PC-3 (cell line): Measurements from ENCODE around the gene PXDC1. TPM values are rescaled to one million over a fixed set of nuclear protein-coding genes. Genes with fewer than 3 reads are reported as not detected.

Source experiments
- ATAC-seq: fragments of 200-7000 bp; cut with Tn5 transposase; 2 replicates; pipeline ENCODE4 v1.9.1; 2020; ENCODE audit warnings: mild to moderate bottlenecking, moderate library complexity
- BruUV-seq: library from RNA; stranded (reverse); fragments of 400-500 nt; replicated peaks from 2 replicates; lab custom pipeline; 2021; lab: Mats Ljungman, UMichigan
- CTCF ChIA-PET: fragments of 300-600 bp; sonication (Branson Sonifier 250); formaldehyde crosslinking; loops from one replicate; lab custom pipeline; 2022; ENCODE audit warnings: antibody characterized with exemption; lab: Charles Lee
- POLR2A ChIA-PET: fragments of 300-600 bp; sonication (Branson Sonifier 250); formaldehyde crosslinking; loops from one replicate; lab custom pipeline; 2022; ENCODE audit warnings: antibody characterized with exemption; ENCODE audit not compliant: unreplicated experiment; lab: Charles Lee
- DNase-seq: peaks from one replicate; pipeline ENCODE4 v3.0.0-alpha.2; 2015
- H2AFZ ChIP-seq: fragments of 300-600 bp; sonication (generic); 2 replicates; pipeline ENCODE4 v1.6.0; 2016; ENCODE audit warnings: antibody characterized with exemption, low read length
- H3F3A ChIP-seq: fragments of 300-600 bp; sonication (generic); one replicate; pipeline ENCODE4 v1.6.0; 2017; ENCODE audit warnings: antibody characterized with exemption, low read length, control low read depth, mild to moderate bottlenecking; ENCODE audit not compliant: unreplicated experiment
- H3K27ac ChIP-seq: fragments of 300-600 bp; sonication (generic); 2 replicates; pipeline ENCODE4 v1.5.1; 2016; ENCODE audit warnings: mild to moderate bottlenecking, low read length
- H3K27me3 ChIP-seq: fragments of 300-600 bp; sonication (generic); 2 replicates; pipeline ENCODE4 v1.6.1; 2016; ENCODE audit warnings: low read length, mixed read lengths
- H3K36me3 ChIP-seq: fragments of 300-600 bp; sonication (generic); 2 replicates; pipeline ENCODE4 v1.6.1; 2016; ENCODE audit warnings: low read depth, mixed run types, low read length, mixed read lengths
- H3K4me1 ChIP-seq: fragments of 300-600 bp; sonication (generic); 2 replicates; pipeline ENCODE4 v1.5.1; 2016; ENCODE audit warnings: low read length; ENCODE audit not compliant: insufficient read depth
- H3K4me2 ChIP-seq: fragments of 300-600 bp; sonication (generic); 2 replicates; pipeline ENCODE4 v1.6.0; 2016; ENCODE audit warnings: low read length
- H3K4me3 ChIP-seq: fragments of 300-600 bp; sonication (generic); 2 replicates; pipeline ENCODE4 v1.5.1; 2016; ENCODE audit warnings: mild to moderate bottlenecking, low read length, mixed read lengths
- H3K79me2 ChIP-seq: fragments of 300-600 bp; sonication (generic); 2 replicates; pipeline ENCODE4 v1.6.1; 2017; ENCODE audit warnings: low read length, mixed read lengths
- H3K9ac ChIP-seq: fragments of 300-600 bp; sonication (generic); 2 replicates; pipeline ENCODE4 v1.6.0; 2016; ENCODE audit warnings: mild to moderate bottlenecking, low read length
- H3K9me2 ChIP-seq: fragments of 300-600 bp; sonication (generic); replicated peaks from 2 replicates; pipeline ENCODE4 v1.6.1; 2016; ENCODE audit warnings: mixed run types, low read length, mixed read lengths
- H3K9me3 ChIP-seq: fragments of 300-600 bp; sonication (generic); 2 replicates; pipeline ENCODE4 v1.6.1; 2016; ENCODE audit warnings: low read length, mixed read lengths
- H4K20me1 ChIP-seq: fragments of 300-600 bp; sonication (generic); 2 replicates; pipeline ENCODE4 v1.6.1; 2016; ENCODE audit warnings: low read length, mixed read lengths
- EZH2 ChIP-seq: fragments of 300-600 bp; sonication (generic); IDR thresholded peaks from one replicate; pipeline ENCODE4 v1.6.1; 2017; ENCODE audit warnings: antibody characterized with exemption, mild to moderate bottlenecking, low read length; ENCODE audit not compliant: unreplicated experiment
- EZH2phosphoT487 ChIP-seq: fragments of 300-600 bp; sonication (generic); IDR thresholded peaks from 2 replicates; pipeline ENCODE4 v1.6.1; 2018; ENCODE audit warnings: mild to moderate bottlenecking, antibody characterized with exemption, low read length, borderline replicate concordance
- intact Hi-C: fragments of 100-400 bp; cut with micrococcal nuclease; formaldehyde crosslinking; loops from 2 replicates; pipeline ENCODE4 v1.9.0; 2023
- total RNA-seq: library from RNA; depleted of rRNA; stranded (reverse); fragments of >200 nt; gene quantifications from 2 replicates; pipeline ENCODE4 v1.2.3, GENCODE V29; 2014
- TF ChIP-seq, protein P1 (sequence below): fragments of 300-600 bp; sonication (generic); conservative IDR thresholded peaks from 2 replicates; pipeline ENCODE4 v1.5.1; 2017; ENCODE audit warnings: antibody characterized with exemption, low read depth, mild to moderate bottlenecking, low read length

Gene PXDC1
- total RNA-seq, 1 experiment from 2014 or later: 46.2 TPM

DNA sequence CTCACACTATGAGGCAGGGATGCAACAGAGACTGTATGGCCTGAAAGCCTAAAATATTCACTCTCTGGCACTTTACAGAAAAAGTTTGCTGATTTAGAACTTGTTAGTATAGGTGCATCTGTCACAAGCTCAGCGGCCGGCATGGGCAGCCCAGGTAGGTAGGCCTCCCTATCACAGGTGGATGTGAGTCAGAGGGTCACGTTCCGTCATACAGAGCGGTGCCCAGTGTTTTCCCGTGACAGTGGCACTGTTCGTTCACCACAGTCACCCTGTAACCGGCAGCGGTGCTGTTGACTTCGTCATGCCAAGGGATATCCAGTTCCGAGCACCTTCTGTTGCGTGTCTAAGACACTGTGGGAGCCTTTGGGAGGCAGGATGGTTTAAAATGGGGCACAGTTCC is 32.9 kb upstream of the PXDC1 start:
- intact Hi-C loops: no loop called here
- DNase-seq (no peak), ATAC-seq (no peak)
- Histone ChIP-seq H3K27me3 (no peaks in the 10 kb centered on the region), H3K4me2 (no peak overlapping the region), H3K9me3 (no peaks in the 10 kb centered on the region), H3K4me1 (peaks cover 32% of the 10 kb centered on the region), H3K79me2 (no peaks in the 10 kb centered on the region), H3K4me3 (no peak overlapping the region), H3K36me3 (no peaks in the 10 kb centered on the region), H3K27ac (no peak overlapping the region), H2AFZ (no peak overlapping the region), H4K20me1 (no peaks in the 10 kb centered on the region), H3K9me2 (no peaks in the 10 kb centered on the region), H3F3A (no peaks in the 10 kb centered on the region), H3K9ac (no peak overlapping the region)
- ChIA-PET POLR2A (no interaction called here), CTCF (no interaction called here)
- BruUV-seq: no TSS peak
- TF ChIP-seq, protein P1, sequence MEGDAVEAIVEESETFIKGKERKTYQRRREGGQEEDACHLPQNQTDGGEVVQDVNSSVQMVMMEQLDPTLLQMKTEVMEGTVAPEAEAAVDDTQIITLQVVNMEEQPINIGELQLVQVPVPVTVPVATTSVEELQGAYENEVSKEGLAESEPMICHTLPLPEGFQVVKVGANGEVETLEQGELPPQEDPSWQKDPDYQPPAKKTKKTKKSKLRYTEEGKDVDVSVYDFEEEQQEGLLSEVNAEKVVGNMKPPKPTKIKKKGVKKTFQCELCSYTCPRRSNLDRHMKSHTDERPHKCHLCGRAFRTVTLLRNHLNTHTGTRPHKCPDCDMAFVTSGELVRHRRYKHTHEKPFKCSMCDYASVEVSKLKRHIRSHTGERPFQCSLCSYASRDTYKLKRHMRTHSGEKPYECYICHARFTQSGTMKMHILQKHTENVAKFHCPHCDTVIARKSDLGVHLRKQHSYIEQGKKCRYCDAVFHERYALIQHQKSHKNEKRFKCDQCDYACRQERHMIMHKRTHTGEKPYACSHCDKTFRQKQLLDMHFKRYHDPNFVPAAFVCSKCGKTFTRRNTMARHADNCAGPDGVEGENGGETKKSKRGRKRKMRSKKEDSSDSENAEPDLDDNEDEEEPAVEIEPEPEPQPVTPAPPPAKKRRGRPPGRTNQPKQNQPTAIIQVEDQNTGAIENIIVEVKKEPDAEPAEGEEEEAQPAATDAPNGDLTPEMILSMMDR: no peak
- no peak for TF ChIP-seq EZH2phosphoT487
- TF ChIP-seq EZH2: no peak

DNA sequence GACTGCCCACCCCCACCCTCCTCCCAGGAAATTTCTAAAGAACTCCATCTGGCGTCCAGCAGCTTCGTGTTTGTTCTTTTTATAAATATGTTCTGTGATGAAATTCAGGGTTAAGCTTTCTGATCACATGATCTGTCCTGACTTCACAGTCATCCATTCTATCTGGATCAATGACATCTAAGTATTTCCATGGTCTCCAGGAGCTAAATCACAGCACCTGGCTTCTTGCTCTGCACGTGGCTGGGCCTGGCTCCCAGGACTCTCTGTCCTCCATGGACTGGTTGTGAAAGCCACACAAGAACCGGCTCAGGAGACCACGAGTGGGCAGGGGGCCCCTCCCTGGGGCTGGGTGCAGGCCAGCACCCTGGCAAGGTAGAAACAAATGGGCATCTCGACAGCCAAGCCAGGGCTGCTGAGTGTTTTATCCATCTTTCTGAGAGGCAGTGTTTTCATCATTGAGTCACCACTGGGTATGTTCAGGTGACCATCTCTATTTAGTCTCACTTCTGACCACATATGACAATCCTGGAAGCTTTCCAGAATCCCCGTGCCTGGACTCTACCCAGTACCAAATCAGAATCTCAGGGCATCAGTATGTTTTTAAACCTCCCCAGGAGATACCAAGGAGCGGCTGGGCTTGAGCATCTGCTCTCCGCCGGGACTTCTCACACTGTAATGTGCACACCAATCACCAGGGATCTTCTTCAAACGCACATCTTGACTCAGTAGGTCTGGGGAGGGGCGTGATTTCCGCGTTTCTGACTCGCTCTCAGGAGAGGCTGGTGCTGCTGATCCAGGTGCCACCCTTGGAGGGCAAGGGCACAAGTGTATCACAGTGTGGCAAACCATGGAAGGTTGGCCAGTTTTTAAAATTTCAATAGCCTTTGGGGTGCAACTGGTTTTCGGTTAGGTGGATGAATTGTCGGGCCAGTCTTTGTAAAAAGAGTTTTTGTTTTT is 31.6 kb upstream of the PXDC1 start:
- Histone ChIP-seq H3K79me2 (no peaks in the 10 kb centered on the region), H3K4me3 (no peak overlapping the region), H2AFZ (no peak overlapping the region), H3K27ac (no peak overlapping the region), H3K27me3 (no peaks in the 10 kb centered on the region), H3K9me2 (no peaks in the 10 kb centered on the region), H3K9ac (no peak overlapping the region), H3K4me1 (peaks cover 20% of the 10 kb centered on the region), H3K4me2 (no peak overlapping the region; the same call in 1 of the 2 replicates), H4K20me1 (no peaks in the 10 kb centered on the region), H3F3A (no peaks in the 10 kb centered on the region), H3K9me3 (no peaks in the 10 kb centered on the region), H3K36me3 (no peaks in the 10 kb centered on the region)
- intact Hi-C loops: no loop called here
- ChIA-PET POLR2A (no interaction called here), CTCF (no interaction called here)
- ATAC-seq: no peak
- no TSS peak for BruUV-seq
- TF ChIP-seq, protein P1: no peak
- TF ChIP-seq EZH2 (no peak), EZH2phosphoT487 (no peak)
- peak; percentile 49 for DNase-seq

DNA sequence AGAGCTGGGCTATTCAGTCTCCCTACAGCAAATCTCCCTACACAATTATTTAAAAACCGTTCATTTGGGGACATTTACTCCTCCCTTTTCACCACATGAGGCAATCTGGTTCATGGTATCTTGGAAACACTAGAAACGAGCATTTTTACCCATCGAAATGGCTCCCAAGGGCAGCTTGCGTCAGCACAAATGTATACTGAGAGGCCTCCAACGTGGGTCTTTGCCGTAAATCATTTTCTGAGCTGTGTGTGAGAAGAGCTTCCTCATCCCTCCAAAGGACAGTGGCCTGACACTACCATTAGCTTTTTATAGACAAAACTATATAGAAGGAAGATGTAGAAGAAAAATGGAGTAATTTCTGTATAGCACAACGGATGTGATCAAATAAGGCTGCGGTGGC is 30.0 kb upstream of the PXDC1 start:
- Histone ChIP-seq H3K9me3 (no peaks in the 10 kb centered on the region), H3K27me3 (no peaks in the 10 kb centered on the region), H3K9me2 (no peaks in the 10 kb centered on the region), H3K4me3 (no peak overlapping the region), H3K27ac (no peak overlapping the region), H4K20me1 (no peaks in the 10 kb centered on the region), H3K9ac (no peak overlapping the region), H3K36me3 (no peaks in the 10 kb centered on the region), H3K4me2 (no peak overlapping the region), H3F3A (no peaks in the 10 kb centered on the region), H3K79me2 (no peaks in the 10 kb centered on the region), H2AFZ (no peak overlapping the region), H3K4me1 (peaks cover 18% of the 10 kb centered on the region)
- TF ChIP-seq, protein P1: no peak
- TF ChIP-seq EZH2 (no peak), EZH2phosphoT487 (no peak)
- BruUV-seq: no TSS peak
- DNase-seq (no peak), ATAC-seq (no peak)
- CTCF ChIA-PET: no interaction called here
- intact Hi-C loops: no loop called here
- POLR2A ChIA-PET: no interaction called here
